ENCODE data around the gene WDR75. TPM values are rescaled to one million over a fixed set of nuclear protein-coding genes. Genes with fewer than 3 reads are reported as not detected.

Gene WDR75
- total and polyA plus RNA-seq, 9 of the 15 experiments (the other 6 are each of a cell fraction or from before 2014, with no cell fraction given) = 50.9 to 111 (median 76.4) TPM

DNA sequence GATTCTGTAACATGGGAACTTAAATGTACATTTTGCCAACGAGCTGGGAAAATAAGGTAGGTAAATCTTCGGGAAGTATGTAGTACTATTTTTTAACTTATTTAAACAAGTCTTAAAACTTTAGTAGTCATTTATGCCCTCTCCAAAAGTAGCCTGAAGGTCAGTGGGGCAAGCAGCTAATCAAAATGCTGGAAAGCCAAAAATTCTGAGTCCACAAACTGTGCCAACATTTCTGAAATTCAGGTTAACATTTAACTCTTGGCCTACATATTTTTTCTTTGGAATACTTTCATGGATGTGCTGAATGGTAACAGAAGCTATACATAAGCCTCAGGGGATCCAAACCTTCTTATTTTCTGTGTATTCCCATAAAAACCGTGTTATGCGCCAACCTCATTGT, 26.3 kb downstream of the WDR75 start (continued):
- TF ChIP-seq MGA (IDR thresholded peaks at IDR 0.05) = no peak
- no peak for TF ChIP-seq RFX7 (CRISPR knock-in tag; IDR thresholded peaks at IDR 0.05)
